K562 (cell line): ENCODE measurements around the gene C16orf96. TPM values are rescaled to one million over a fixed set of nuclear protein-coding genes. Genes with fewer than 3 reads are reported as not detected.

Source experiments
- ADNP ChIP-seq: fragments of 200-800 bp; sonication (Bioruptor generic); IDR thresholded peaks from 2 replicates; pipeline ENCODE4 v1.6.1; 2016; ENCODE audit warnings: missing genetic modification characterization, missing compliant biosample characterization
- ARID1B ChIP-seq: fragments of 450-650 bp; IDR thresholded peaks from 2 replicates; pipeline ENCODE4 v1.6.1; 2016; ENCODE audit warnings: antibody characterized with exemption, mild to moderate bottlenecking, inconsistent platforms
- BRF2 ChIP-seq: IDR thresholded peaks from 3 replicates; pipeline ENCODE4 v1.6.1; 2011; ENCODE audit warnings: borderline replicate concordance, mild to moderate bottlenecking; ENCODE audit not compliant: insufficient read length, insufficient read depth
- CAMTA2 ChIP-seq: fragments of 250-450 bp; sonication (Bioruptor Pico); conservative IDR thresholded peaks from 2 replicates; pipeline ENCODE4 v1.5.1; 2022
- CGGBP1 ChIP-seq: fragments of 250-450 bp; sonication (Bioruptor Pico); IDR thresholded peaks from 2 replicates; pipeline ENCODE4 v1.9.0; 2021; ENCODE audit warnings: mild to moderate bottlenecking
- HCFC1 ChIP-seq: IDR thresholded peaks from 2 replicates; pipeline ENCODE4 v1.6.1; 2012; ENCODE audit warnings: low read depth, low read length, improper control_type of control experiment
- MCM7 ChIP-seq, 2 experiments: fragments of 450-650 bp; IDR thresholded peaks; 2 replicates each; pipeline ENCODE4 v1.6.1; 2016 to 2018
- NCOA4 ChIP-seq: fragments of 450-650 bp; IDR thresholded peaks from 2 replicates; pipeline ENCODE4 v1.6.1; 2018; ENCODE audit warnings: mild to moderate bottlenecking; ENCODE audit not compliant: partially characterized antibody
- NFIX ChIP-seq: fragments of 250-450 bp; sonication (Bioruptor Pico); IDR thresholded peaks from 2 replicates; pipeline ENCODE4 v1.4.0; 2020; ENCODE audit warnings: low read depth, mild to moderate bottlenecking, moderate library complexity
- NR2C1 ChIP-seq, 2 experiments: fragments of 450-650 bp; IDR thresholded peaks; 2 replicates each; pipeline ENCODE4 v1.6.1; 2017; ENCODE audit warnings: mild to moderate bottlenecking in 2 of 2, antibody characterized with exemption in 1 of 2, inconsistent platforms in 1 of 2, missing compliant biosample characterization in 1 of 2, missing genetic modification characterization in 1 of 2
- POLR2G ChIP-seq: fragments of 200-400 bp; formaldehyde crosslinking; IDR thresholded peaks from 2 replicates; pipeline ENCODE4 v1.6.1; 2017; ENCODE audit warnings: low read depth, mild to moderate bottlenecking, antibody characterized with exemption, low read length, moderate library complexity
- RAD51 ChIP-seq: fragments of 450-650 bp; IDR thresholded peaks from 2 replicates; pipeline ENCODE4 v1.7.1; 2016; ENCODE audit warnings: low read depth, mild to moderate bottlenecking, borderline replicate concordance
- SMAD4 ChIP-seq: fragments of 250-450 bp; sonication (Bioruptor Pico); conservative IDR thresholded peaks from 2 replicates; pipeline ENCODE4 v1.8.0; 2021; ENCODE audit warnings: inconsistent platforms, mild to moderate bottlenecking, moderate library complexity
- TCF3 ChIP-seq: sonication (generic); formaldehyde crosslinking; IDR thresholded peaks from 2 replicates; pipeline ENCODE4 v1.4.0; 2020; ENCODE audit warnings: mild to moderate bottlenecking, missing genetic modification reagents
- ZBTB49 ChIP-seq: sonication (generic); formaldehyde crosslinking; IDR thresholded peaks from 2 replicates; pipeline ENCODE4 v1.8.0; 2022; ENCODE audit warnings: missing genetic modification reagents, mild to moderate bottlenecking, borderline replicate concordance
- ZNF316 ChIP-seq: fragments of 450-650 bp; IDR thresholded peaks from 2 replicates; pipeline ENCODE4 v1.6.1; 2016
- ZNF384 ChIP-seq: IDR thresholded peaks from 2 replicates; pipeline ENCODE4 v1.6.1; 2012; ENCODE audit warnings: low read depth, low read length, improper control_type of control experiment
- ZNF644 ChIP-seq: fragments of 200-800 bp; sonication (Bioruptor generic); IDR thresholded peaks from 2 replicates; pipeline ENCODE4 v1.6.1; 2016; ENCODE audit warnings: low read depth, missing genetic modification characterization, missing compliant biosample characterization
- polyA plus RNA-seq, 8 experiments: library from polyadenylated mRNA; depleted of rRNA in 4 of 8; stranded (reverse) in 5 of 8; unstranded in 3 of 8; fragments of >200 nt; fragmentation: Nextera tagmentation in 2 of 8; fragmentation: Illumina TruSeq in 1 of 8; extraction: Ambion mirVana in 2 of 8; extraction: Trizol in 1 of 8; gene quantifications; 2 replicates each; pipeline versions ENCODE4 v1.2.1 to v1.2.3, GENCODE V29; 2011 to 2014; ENCODE audit warnings: inconsistent platforms in 1 of 8, missing spikeins in 1 of 8
- total RNA-seq, 7 experiments: library from RNA; depleted of rRNA in 6 of 7; stranded (reverse); fragments of >200 nt in 6 of 7; fragmentation: Illumina TruSeq in 2 of 7; extraction: Trizol in 2 of 7; gene quantifications; 2 replicates each; pipeline versions ENCODE4 v1.2.1 to v1.2.3, GENCODE V29; 2011 to 2021; ENCODE audit warnings: low replicate concordance in 1 of 7
- TF ChIP-seq, protein P1 (sequence below): sonication (generic); formaldehyde crosslinking; IDR thresholded peaks from 2 replicates; pipeline ENCODE4 v1.8.1; 2023; ENCODE audit warnings: mild to moderate bottlenecking, missing genetic modification reagents
- TF ChIP-seq, protein P2 (sequence below): fragments of 250-450 bp; sonication (Bioruptor Pico); IDR thresholded peaks from 2 replicates; pipeline ENCODE4 v1.6.1; 2021; ENCODE audit warnings: mild to moderate bottlenecking
- TF ChIP-seq, protein P3 (sequence below): fragments of 450-650 bp; IDR thresholded peaks from 2 replicates; pipeline ENCODE4 v1.6.1; 2017; ENCODE audit warnings: mild to moderate bottlenecking, moderate library complexity

Gene C16orf96
- total and polyA plus RNA-seq, 9 of the 15 experiments (the other 6 are each of a cell fraction or from before 2014, with no cell fraction given): not detected

- TF ChIP-seq ZBTB49 (CRISPR knock-in tag) (no peak), POLR2G (peak; percentile 95), NCOA4 (no peak), CGGBP1 (CRISPR knock-in tag) (no peak), TCF3 (no peak), MCM7 (IDR thresholded peaks at IDR 0.05) (no peak), ZNF316 (no peak), ZNF384 (no peak), CAMTA2 (CRISPR knock-in tag) (no peak), ARID1B (no peak), SMAD4 (CRISPR knock-in tag) (peak; percentile 51; the same call in 1 of the 2 replicates), BRF2 (no peak), HCFC1 (peak; percentile 97), NR2C1 (IDR thresholded peaks at IDR 0.05) (no peak), NR2C1 (tag; IDR thresholded peaks at IDR 0.05) (no peak), RAD51 (no peak), NFIX (no peak), ZNF644 (tag) (no peak), ADNP (tag) (no peak)
- TF ChIP-seq, protein P1, sequence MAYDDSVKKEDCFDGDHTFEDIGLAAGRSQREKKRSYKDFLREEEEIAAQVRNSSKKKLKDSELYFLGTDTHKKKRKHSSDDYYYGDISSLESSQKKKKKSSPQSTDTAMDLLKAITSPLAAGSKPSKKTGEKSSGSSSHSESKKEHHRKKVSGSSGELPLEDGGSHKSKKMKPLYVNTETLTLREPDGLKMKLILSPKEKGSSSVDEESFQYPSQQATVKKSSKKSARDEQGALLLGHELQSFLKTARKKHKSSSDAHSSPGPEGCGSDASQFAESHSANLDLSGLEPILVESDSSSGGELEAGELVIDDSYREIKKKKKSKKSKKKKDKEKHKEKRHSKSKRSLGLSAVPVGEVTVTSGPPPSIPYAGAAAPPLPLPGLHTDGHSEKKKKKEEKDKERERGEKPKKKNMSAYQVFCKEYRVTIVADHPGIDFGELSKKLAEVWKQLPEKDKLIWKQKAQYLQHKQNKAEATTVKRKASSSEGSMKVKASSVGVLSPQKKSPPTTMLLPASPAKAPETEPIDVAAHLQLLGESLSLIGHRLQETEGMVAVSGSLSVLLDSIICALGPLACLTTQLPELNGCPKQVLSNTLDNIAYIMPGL (CRISPR knock-in tag): peak; percentile 92
- TF ChIP-seq, protein P2, sequence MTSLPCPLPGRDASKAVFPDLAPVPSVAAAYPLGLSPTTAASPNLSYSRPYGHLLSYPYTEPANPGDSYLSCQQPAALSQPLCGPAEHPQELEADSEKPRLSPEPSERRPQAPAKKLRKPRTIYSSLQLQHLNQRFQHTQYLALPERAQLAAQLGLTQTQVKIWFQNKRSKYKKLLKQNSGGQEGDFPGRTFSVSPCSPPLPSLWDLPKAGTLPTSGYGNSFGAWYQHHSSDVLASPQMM: no peak
- TF ChIP-seq, protein P3, sequence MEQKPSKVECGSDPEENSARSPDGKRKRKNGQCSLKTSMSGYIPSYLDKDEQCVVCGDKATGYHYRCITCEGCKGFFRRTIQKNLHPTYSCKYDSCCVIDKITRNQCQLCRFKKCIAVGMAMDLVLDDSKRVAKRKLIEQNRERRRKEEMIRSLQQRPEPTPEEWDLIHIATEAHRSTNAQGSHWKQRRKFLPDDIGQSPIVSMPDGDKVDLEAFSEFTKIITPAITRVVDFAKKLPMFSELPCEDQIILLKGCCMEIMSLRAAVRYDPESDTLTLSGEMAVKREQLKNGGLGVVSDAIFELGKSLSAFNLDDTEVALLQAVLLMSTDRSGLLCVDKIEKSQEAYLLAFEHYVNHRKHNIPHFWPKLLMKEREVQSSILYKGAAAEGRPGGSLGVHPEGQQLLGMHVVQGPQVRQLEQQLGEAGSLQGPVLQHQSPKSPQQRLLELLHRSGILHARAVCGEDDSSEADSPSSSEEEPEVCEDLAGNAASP: no peak
Observed at GRCh38 chr16:4614571-4615383, 58.6 kb downstream of the C16orf96 start, which contains the start of gene UBALD1 (continued).
